ENCODE data around the gene ARHGEF17.
A peak's percentile ranks its signal among the peaks of the same experiment; 100 is the strongest.

ARHGEF17 gene

GRCh38 chr11:73263640-73264039 is 44.4 kb upstream of the ARHGEF17 start:
- Histone ChIP-seq H2BK5ac (ENCODE audit: low read depth, low read length, poor library complexity) (no peak overlapping the region), H3K18ac (ENCODE audit: low read length) (no peak overlapping the region), H2BK12ac (ENCODE audit: low read length) (no peak overlapping the region), H4K91ac (ENCODE audit: low read depth, low read length) (no peak overlapping the region), H3K9ac (ENCODE audit: low read length) (no peak overlapping the region), H4K12ac (ENCODE audit: low read depth, low read length) (no peak overlapping the region), H2AK5ac (ENCODE audit: low read length) (no peak overlapping the region), H3K4me1 (ENCODE audit: control insufficient read depth in 1 of 2, insufficient read depth in 2 of 2, low read length in 2 of 2) (peaks cover 21 to 22% of the 10 kb centered on the region in 2 experiments), H2AFZ (ENCODE audit: insufficient read depth, low read length, poor library complexity) (no peak overlapping the region), H3K23ac (ENCODE audit: low read length) (no peak overlapping the region), H3K4me2 (ENCODE audit: low read length) (no peak overlapping the region), H3K9me3 (ENCODE audit: insufficient read depth, low read depth, low read length) (no peaks in the 10 kb centered on the region), H3K36me3 (ENCODE audit: control insufficient read depth in 1 of 2, insufficient read depth in 2 of 2, low read length in 2 of 2) (no peaks in the 10 kb centered on the region), H3K4ac (ENCODE audit: low read depth, low read length) (no peak overlapping the region), H4K8ac (ENCODE audit: low read depth, low read length) (no peak overlapping the region), H3K79me2 (ENCODE audit: control insufficient read depth, insufficient read depth, low read length, poor library complexity) (peaks cover 9% of the 10 kb centered on the region), H3K27me3 (ENCODE audit: insufficient read depth, low read length) (no peaks in the 10 kb centered on the region), H3K27ac (ENCODE audit: low read depth, low read length) (no peak overlapping the region), H2BK120ac (ENCODE audit: insufficient read depth, low read length, poor library complexity) (no peak overlapping the region), H3K14ac (ENCODE audit: low read length) (no peak overlapping the region), H3K79me1 (ENCODE audit: low read length) (peaks cover 9% of the 10 kb centered on the region), H3K4me3 (ENCODE audit: low read depth, low read length) (no peak overlapping the region)
- DNase-seq, result no peak
- WGBS (ENCODE audit: extremely low coverage, insufficient coverage, insufficient read length), result no CpG with 5 or more reads among the region's 2 CpGs

GRCh38 chr11:73265278-73265810 is 42.7 kb upstream of the ARHGEF17 start:
- H2AK5ac ChIP-seq (ENCODE audit: low read length), result no peak overlapping the region
- H2AFZ ChIP-seq (ENCODE audit: insufficient read depth, low read length, poor library complexity), result no peak overlapping the region
- peaks cover 11% of the 10 kb centered on the region for H3K79me2 ChIP-seq (ENCODE audit: control insufficient read depth, insufficient read depth, low read length, poor library complexity)
- no peaks in the 10 kb centered on the region for H3K36me3 ChIP-seq (ENCODE audit: control insufficient read depth in 1 of 2, insufficient read depth in 2 of 2, low read length in 2 of 2)
- no peak overlapping the region for H3K9ac ChIP-seq (ENCODE audit: low read length)
- H3K27ac ChIP-seq (ENCODE audit: low read depth, low read length), result no peak overlapping the region
- peak overlapping the region; percentile 72 for H3K4me2 ChIP-seq (ENCODE audit: low read length)
- peak overlapping the region; percentile 70 for H3K4me3 ChIP-seq (ENCODE audit: low read depth, low read length)
- no peak overlapping the region for H2BK12ac ChIP-seq (ENCODE audit: low read length)
- H3K23ac ChIP-seq (ENCODE audit: low read length), result no peak overlapping the region
- no peak overlapping the region for H4K91ac ChIP-seq (ENCODE audit: low read depth, low read length)
- no peak overlapping the region for H2BK5ac ChIP-seq (ENCODE audit: low read depth, low read length, poor library complexity)
- H3K27me3 ChIP-seq (ENCODE audit: insufficient read depth, low read length), result no peaks in the 10 kb centered on the region
- no peak overlapping the region for H4K8ac ChIP-seq (ENCODE audit: low read depth, low read length)
- no peak overlapping the region for H2BK120ac ChIP-seq (ENCODE audit: insufficient read depth, low read length, poor library complexity)
- H3K14ac ChIP-seq (ENCODE audit: low read length), result no peak overlapping the region
- peaks cover 18% of the 10 kb centered on the region for H3K79me1 ChIP-seq (ENCODE audit: low read length)
- H4K12ac ChIP-seq (ENCODE audit: low read depth, low read length), result no peak overlapping the region
- H3K9me3 ChIP-seq (ENCODE audit: insufficient read depth, low read depth, low read length), result no peaks in the 10 kb centered on the region
- peaks cover 35 to 36% of the 10 kb centered on the region in 2 experiments for H3K4me1 ChIP-seq (ENCODE audit: control insufficient read depth in 1 of 2, insufficient read depth in 2 of 2, low read length in 2 of 2)
- no peak overlapping the region for H3K18ac ChIP-seq (ENCODE audit: low read length)
- H3K4ac ChIP-seq (ENCODE audit: low read depth, low read length), result no peak overlapping the region
- WGBS (ENCODE audit: extremely low coverage, insufficient coverage, insufficient read length), result no CpG with 5 or more reads among the region's 4 CpGs
- no peak for DNase-seq

GRCh38 chr11:73265853-73266645 is 42.0 kb upstream of the ARHGEF17 start:
- H3K14ac ChIP-seq (ENCODE audit: low read length), result peak overlapping the region; percentile 5
- peaks cover 25% of the 10 kb centered on the region for H3K79me1 ChIP-seq (ENCODE audit: low read length)
- no peak overlapping the region for H2AFZ ChIP-seq (ENCODE audit: insufficient read depth, low read length, poor library complexity)
- H4K12ac ChIP-seq (ENCODE audit: low read depth, low read length), result no peak overlapping the region
- H3K9ac ChIP-seq (ENCODE audit: low read length), result no peak overlapping the region
- no peak overlapping the region for H2BK5ac ChIP-seq (ENCODE audit: low read depth, low read length, poor library complexity)
- no peak overlapping the region for H2BK12ac ChIP-seq (ENCODE audit: low read length)
- no peak overlapping the region for H3K4me3 ChIP-seq (ENCODE audit: low read depth, low read length)
- no peak overlapping the region for H4K91ac ChIP-seq (ENCODE audit: low read depth, low read length)
- peaks cover 42 to 43% of the 10 kb centered on the region in 2 experiments for H3K4me1 ChIP-seq (ENCODE audit: control insufficient read depth in 1 of 2, insufficient read depth in 2 of 2, low read length in 2 of 2)
- no CpG with 5 or more reads among the region's 3 CpGs for WGBS (ENCODE audit: extremely low coverage, insufficient coverage, insufficient read length)
- H2AK5ac ChIP-seq (ENCODE audit: low read length), result no peak overlapping the region
- H2BK120ac ChIP-seq (ENCODE audit: insufficient read depth, low read length, poor library complexity), result no peak overlapping the region
- peaks cover 15% of the 10 kb centered on the region for H3K79me2 ChIP-seq (ENCODE audit: control insufficient read depth, insufficient read depth, low read length, poor library complexity)
- no peak overlapping the region for H3K27ac ChIP-seq (ENCODE audit: low read depth, low read length)
- H3K27me3 ChIP-seq (ENCODE audit: insufficient read depth, low read length), result no peaks in the 10 kb centered on the region
- H3K4me2 ChIP-seq (ENCODE audit: low read length), result peak overlapping the region; percentile 40
- H4K8ac ChIP-seq (ENCODE audit: low read depth, low read length), result no peak overlapping the region
- no peaks in the 10 kb centered on the region for H3K36me3 ChIP-seq (ENCODE audit: control insufficient read depth in 1 of 2, insufficient read depth in 2 of 2, low read length in 2 of 2)
- no peaks in the 10 kb centered on the region for H3K9me3 ChIP-seq (ENCODE audit: insufficient read depth, low read depth, low read length)
- no peak overlapping the region for H3K18ac ChIP-seq (ENCODE audit: low read length)
- peak overlapping the region; percentile 5 for H3K4ac ChIP-seq (ENCODE audit: low read depth, low read length)
- no peak overlapping the region for H3K23ac ChIP-seq (ENCODE audit: low read length)
- no peak for DNase-seq

GRCh38 chr11:73266646-73267020 is 41.4 kb upstream of the ARHGEF17 start:
- Histone ChIP-seq H3K4me3 (ENCODE audit: low read depth, low read length) (no peak overlapping the region), H3K23ac (ENCODE audit: low read length) (no peak overlapping the region), H3K9me3 (ENCODE audit: insufficient read depth, low read depth, low read length) (no peaks in the 10 kb centered on the region), H3K79me1 (ENCODE audit: low read length) (peaks cover 28% of the 10 kb centered on the region), H3K18ac (ENCODE audit: low read length) (no peak overlapping the region), H3K27me3 (ENCODE audit: insufficient read depth, low read length) (no peaks in the 10 kb centered on the region), H3K79me2 (ENCODE audit: control insufficient read depth, insufficient read depth, low read length, poor library complexity) (peaks cover 15% of the 10 kb centered on the region), H3K27ac (ENCODE audit: low read depth, low read length) (no peak overlapping the region), H3K4ac (ENCODE audit: low read depth, low read length) (peak overlapping the region; percentile 5), H3K14ac (ENCODE audit: low read length) (peak overlapping the region; percentile 5), H4K12ac (ENCODE audit: low read depth, low read length) (no peak overlapping the region), H2BK120ac (ENCODE audit: insufficient read depth, low read length, poor library complexity) (no peak overlapping the region), H4K8ac (ENCODE audit: low read depth, low read length) (no peak overlapping the region), H2BK12ac (ENCODE audit: low read length) (no peak overlapping the region), H3K4me1 (ENCODE audit: control insufficient read depth in 1 of 2, insufficient read depth in 2 of 2, low read length in 2 of 2) (peaks cover 45% of the 10 kb centered on the region in 2 experiments), H2AK5ac (ENCODE audit: low read length) (no peak overlapping the region), H4K91ac (ENCODE audit: low read depth, low read length) (no peak overlapping the region), H2AFZ (ENCODE audit: insufficient read depth, low read length, poor library complexity) (no peak overlapping the region), H3K9ac (ENCODE audit: low read length) (no peak overlapping the region), H2BK5ac (ENCODE audit: low read depth, low read length, poor library complexity) (no peak overlapping the region), H3K4me2 (ENCODE audit: low read length) (peak overlapping the region; percentile 40), H3K36me3 (ENCODE audit: control insufficient read depth in 1 of 2, insufficient read depth in 2 of 2, low read length in 2 of 2) (no peaks in the 10 kb centered on the region)
- no peak for DNase-seq
- WGBS (ENCODE audit: extremely low coverage, insufficient coverage, insufficient read length), result no CpG with 5 or more reads among the region's 4 CpGs
